ENCODE results near the gene ATP12A. TPM values are rescaled to one million over a fixed set of nuclear protein-coding genes. Genes with fewer than 3 reads are reported as not detected.

ATP12A gene
- total RNA-seq, 1 donor from 2014 or later: not detected

DNA sequence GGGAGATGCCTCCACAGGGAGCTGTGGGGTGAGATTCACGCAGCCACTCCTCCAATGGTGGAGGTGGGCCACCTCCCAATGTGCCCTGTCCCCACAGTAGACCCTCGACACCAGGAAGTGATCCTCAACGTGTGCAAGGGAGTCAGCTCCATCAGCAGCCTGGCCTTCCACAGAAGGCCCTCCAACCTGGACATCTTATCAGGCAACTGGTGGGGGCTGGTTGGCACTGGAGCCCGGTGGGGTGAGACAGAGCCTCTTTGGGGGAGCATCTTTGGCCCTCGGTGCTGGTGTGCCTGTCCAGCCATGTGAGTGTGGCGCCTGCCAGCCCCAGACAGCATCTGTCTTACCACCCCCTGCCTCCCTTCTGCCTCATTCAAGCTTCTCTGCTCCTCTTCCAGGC is 64.0 kb downstream of the ATP12A start:
- TF ChIP-seq CTCF (IDR thresholded peaks at IDR 0.05; ENCODE audit: borderline replicate concordance): no peak
- no peaks in the 10 kb centered on the region for H3K9me3 ChIP-seq (replicated peaks)
- no peak overlapping the region for H3K27ac ChIP-seq (replicated peaks)
- no peaks in the 10 kb centered on the region for H3K36me3 ChIP-seq
- H3K27me3 ChIP-seq (ENCODE audit: low read depth): peaks cover 78% of the 10 kb centered on the region
- H3K4me1 ChIP-seq: peaks cover 21% of the 10 kb centered on the region
- no peak for DNase-seq
- intact Hi-C loops (cut with micrococcal nuclease): no loop called here
- no peak overlapping the region for H3K4me3 ChIP-seq

DNA sequence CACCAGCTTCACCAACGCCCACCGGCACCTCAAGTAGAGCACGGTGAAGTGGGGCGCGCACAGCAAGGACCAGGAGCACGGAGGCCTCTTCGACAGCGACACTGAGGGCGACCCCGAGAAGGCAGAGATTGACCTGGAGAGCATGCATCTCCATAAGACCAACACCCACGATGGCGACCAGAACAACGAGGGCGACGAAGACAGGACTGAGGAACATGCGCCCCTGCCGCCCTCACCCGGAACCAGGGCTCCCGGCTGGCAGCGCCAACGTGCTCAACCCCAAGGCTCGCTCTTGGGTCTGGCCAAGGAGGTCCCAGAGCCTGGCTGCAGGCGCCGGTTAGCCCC is 65.3 kb downstream of the ATP12A start:
- Histone ChIP-seq H3K9me3 (replicated peaks) (no peaks in the 10 kb centered on the region), H3K4me1 (peaks cover 21% of the 10 kb centered on the region), H3K36me3 (no peaks in the 10 kb centered on the region), H3K27me3 (ENCODE audit: low read depth) (peaks cover 90% of the 10 kb centered on the region), H3K27ac (replicated peaks) (no peak overlapping the region), H3K4me3 (no peak overlapping the region)
- no peak for TF ChIP-seq CTCF (IDR thresholded peaks at IDR 0.05; ENCODE audit: borderline replicate concordance)
- intact Hi-C loops (cut with micrococcal nuclease): no loop called here
- no peak for DNase-seq

DNA sequence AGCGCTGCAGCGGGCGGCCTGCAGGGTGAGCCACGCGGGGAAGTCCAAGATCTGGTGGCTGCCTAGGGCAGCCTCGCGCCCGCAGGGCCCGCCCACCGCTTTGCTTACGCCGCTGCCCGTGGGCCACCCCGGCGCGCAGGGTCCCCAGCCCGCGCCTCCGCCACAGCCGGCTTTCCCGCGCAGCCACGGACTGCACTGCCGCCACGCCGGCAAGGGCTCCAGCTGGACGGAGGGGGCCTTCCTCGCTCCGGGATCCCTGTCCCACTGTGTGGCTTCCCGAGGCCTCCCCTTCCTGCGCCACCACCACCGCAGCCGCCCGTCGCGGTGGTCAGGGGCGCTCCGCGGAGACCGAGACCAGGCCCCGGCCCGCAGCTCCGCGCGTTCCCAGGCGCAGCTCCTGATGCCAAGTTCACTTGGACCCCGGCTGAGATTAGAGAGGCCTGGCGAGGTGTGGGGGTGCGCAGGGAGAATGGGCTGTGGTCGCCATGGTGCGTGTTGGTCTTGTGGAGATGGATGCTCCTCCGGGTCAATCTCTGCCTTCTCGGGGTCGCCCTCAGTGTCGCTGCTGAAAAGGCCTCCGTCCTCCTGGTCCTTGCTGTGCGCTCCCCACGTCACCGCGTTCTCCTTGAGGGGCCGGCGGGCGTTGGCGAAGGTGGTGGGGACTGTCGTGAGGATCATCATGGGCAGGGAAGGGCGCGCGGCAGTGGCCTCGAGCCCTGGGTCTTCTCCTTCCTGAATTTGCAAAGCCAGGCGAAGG is 65.8 kb downstream of the ATP12A start:
- Histone ChIP-seq H3K4me3 (peak overlapping the region; percentile 60), H3K27me3 (ENCODE audit: low read depth) (peaks cover 95% of the 10 kb centered on the region), H3K27ac (replicated peaks) (no peak overlapping the region), H3K9me3 (replicated peaks) (no peaks in the 10 kb centered on the region), H3K36me3 (no peaks in the 10 kb centered on the region), H3K4me1 (peaks cover 21% of the 10 kb centered on the region)
- DNase-seq: no peak
- intact Hi-C loops (cut with micrococcal nuclease): no loop called here
- no peak for TF ChIP-seq CTCF (IDR thresholded peaks at IDR 0.05; ENCODE audit: borderline replicate concordance)

DNA sequence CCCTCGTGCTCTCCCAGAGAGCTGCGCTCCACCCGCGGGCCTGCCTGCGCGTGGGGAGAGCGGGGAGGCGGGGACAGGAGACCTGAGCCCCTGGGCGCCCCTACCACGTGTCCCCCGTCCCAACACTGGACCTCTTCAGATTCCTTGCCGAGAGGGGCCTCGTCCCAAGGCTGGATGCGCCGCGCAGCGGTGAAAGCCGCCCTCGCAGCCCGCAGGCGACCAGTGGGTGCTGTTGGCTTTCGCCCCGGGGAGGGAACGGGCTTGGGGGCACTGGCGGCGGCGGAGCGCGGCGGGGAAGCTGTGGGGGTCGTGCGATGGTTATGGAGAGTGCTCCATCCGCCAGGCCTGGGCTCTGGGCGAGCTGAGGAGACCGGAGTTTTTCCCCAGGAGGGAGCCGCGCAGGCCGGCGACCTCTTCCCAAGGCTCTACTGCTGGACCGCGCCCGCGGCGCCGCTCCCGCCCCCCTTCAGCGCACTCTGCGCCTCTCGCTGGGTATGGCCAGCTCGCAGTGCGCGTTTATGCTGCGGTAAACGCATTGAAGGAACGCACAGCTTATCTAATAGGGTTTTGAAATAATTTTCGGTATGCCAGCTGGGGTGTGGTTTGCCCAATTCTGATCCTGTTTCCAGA is 66.5 kb downstream of the ATP12A start:
- intact Hi-C loops (cut with micrococcal nuclease): no loop called here
- H3K9me3 ChIP-seq (replicated peaks): no peaks in the 10 kb centered on the region
- no peak overlapping the region for H3K27ac ChIP-seq (replicated peaks)
- no peaks in the 10 kb centered on the region for H3K36me3 ChIP-seq
- peaks cover 21% of the 10 kb centered on the region for H3K4me1 ChIP-seq
- no peak for DNase-seq
- peaks cover 96% of the 10 kb centered on the region for H3K27me3 ChIP-seq (ENCODE audit: low read depth)
- peak overlapping the region; percentile 60 for H3K4me3 ChIP-seq
- TF ChIP-seq CTCF (IDR thresholded peaks at IDR 0.05; ENCODE audit: borderline replicate concordance): peak; percentile 19

GRCh38 chr13:24747248-24748060 is 67.2 kb downstream of the ATP12A start:
- DNase-seq: no peak
- Histone ChIP-seq H3K9me3 (replicated peaks) (no peaks in the 10 kb centered on the region), H3K4me1 (peaks cover 21% of the 10 kb centered on the region), H3K36me3 (no peaks in the 10 kb centered on the region), H3K4me3 (peak overlapping the region; percentile 60), H3K27me3 (ENCODE audit: low read depth) (peaks cover 100% of the 10 kb centered on the region), H3K27ac (replicated peaks) (no peak overlapping the region)
- no peak for TF ChIP-seq CTCF (IDR thresholded peaks at IDR 0.05; ENCODE audit: borderline replicate concordance)
- intact Hi-C loops (cut with micrococcal nuclease): no loop called here

Data from left ventricle myocardium inferior (tissue), 1 donor.